PC-9 (cell line): ENCODE measurements around the gene MAML3.

Source experiments
- EZH2 ChIP-seq: fragments of 200-600 bp; sonication (generic); IDR thresholded peaks from 2 replicates; pipeline ENCODE4 v1.8.0; 2017; ENCODE audit warnings: antibody characterized with exemption, low read depth
- TF ChIP-seq, protein P1 (sequence below): fragments of 200-600 bp; sonication (generic); conservative IDR thresholded peaks from 2 replicates; pipeline ENCODE4 v1.6.1; 2017; ENCODE audit warnings: mixed run types, antibody characterized with exemption, mild to moderate bottlenecking, moderate library complexity

DNA sequence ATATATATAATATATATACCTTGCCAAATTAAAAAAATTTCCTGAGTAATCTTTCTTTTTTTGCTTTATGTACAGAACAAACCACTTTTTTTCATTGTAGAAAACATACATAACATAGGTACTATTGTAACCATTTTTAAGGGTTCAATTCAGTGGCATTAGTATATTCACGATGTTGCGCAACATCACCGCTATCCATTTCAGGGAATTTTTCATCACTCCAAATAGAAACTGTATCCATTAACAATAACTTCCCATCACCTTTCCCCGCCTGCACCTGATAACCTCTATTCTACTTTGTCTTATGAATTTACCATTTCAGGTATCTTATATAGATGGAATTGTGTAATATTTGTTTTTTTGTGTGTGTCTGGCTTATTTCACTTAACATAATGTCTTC, 363.7 kb downstream of the MAML3 start:
- TF ChIP-seq, protein P1, sequence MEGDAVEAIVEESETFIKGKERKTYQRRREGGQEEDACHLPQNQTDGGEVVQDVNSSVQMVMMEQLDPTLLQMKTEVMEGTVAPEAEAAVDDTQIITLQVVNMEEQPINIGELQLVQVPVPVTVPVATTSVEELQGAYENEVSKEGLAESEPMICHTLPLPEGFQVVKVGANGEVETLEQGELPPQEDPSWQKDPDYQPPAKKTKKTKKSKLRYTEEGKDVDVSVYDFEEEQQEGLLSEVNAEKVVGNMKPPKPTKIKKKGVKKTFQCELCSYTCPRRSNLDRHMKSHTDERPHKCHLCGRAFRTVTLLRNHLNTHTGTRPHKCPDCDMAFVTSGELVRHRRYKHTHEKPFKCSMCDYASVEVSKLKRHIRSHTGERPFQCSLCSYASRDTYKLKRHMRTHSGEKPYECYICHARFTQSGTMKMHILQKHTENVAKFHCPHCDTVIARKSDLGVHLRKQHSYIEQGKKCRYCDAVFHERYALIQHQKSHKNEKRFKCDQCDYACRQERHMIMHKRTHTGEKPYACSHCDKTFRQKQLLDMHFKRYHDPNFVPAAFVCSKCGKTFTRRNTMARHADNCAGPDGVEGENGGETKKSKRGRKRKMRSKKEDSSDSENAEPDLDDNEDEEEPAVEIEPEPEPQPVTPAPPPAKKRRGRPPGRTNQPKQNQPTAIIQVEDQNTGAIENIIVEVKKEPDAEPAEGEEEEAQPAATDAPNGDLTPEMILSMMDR: no peak
- no peak for TF ChIP-seq EZH2
